Immature natural killer cell (primary cell): Measurements from ENCODE around the gene IL22RA1. TPM values are rescaled to one million over a fixed set of nuclear protein-coding genes. Genes with fewer than 3 reads are reported as not detected.

ENCODE experiments used
- DNase-seq, 3 donors: peaks; one replicate each; pipeline ENCODE4 v3.0.0; 2022; ENCODE audit warnings: mixed read lengths in 1 of 3
- H3K27ac Mint-ChIP-seq, 6 donors: one replicate each; pipeline ENCODE4 v1.8.0; 2020; ENCODE audit warnings: mixed read lengths in 6 of 6, mild to moderate bottlenecking in 5 of 6, inconsistent platforms in 4 of 6, moderate library complexity in 3 of 6
- H3K27me3 Mint-ChIP-seq, 3 donors: one replicate each; pipeline ENCODE4 v1.8.0; 2020 to 2021; ENCODE audit warnings: low read depth in 3 of 3, mild to moderate bottlenecking in 3 of 3, mixed read lengths in 3 of 3, moderate library complexity in 3 of 3, inconsistent platforms in 1 of 3
- H3K36me3 Mint-ChIP-seq, 3 donors: one replicate each; pipeline ENCODE4 v1.8.0; 2020; ENCODE audit warnings: mixed read lengths in 3 of 3, inconsistent platforms in 2 of 3, mild to moderate bottlenecking in 2 of 3
- H3K4me1 Mint-ChIP-seq, 2 donors: one replicate each; pipeline ENCODE4 v1.8.0; 2020; ENCODE audit warnings: inconsistent platforms in 2 of 2, mild to moderate bottlenecking in 2 of 2, mixed read lengths in 2 of 2, moderate library complexity in 1 of 2
- H3K4me3 Mint-ChIP-seq, 5 donors: one replicate each; pipeline ENCODE4 v1.8.0; 2020; ENCODE audit warnings: mild to moderate bottlenecking in 5 of 5, mixed read lengths in 5 of 5, inconsistent platforms in 3 of 5, moderate library complexity in 3 of 5
- H3K9me3 Mint-ChIP-seq, 6 donors: one replicate each; pipeline ENCODE4 v1.8.0; 2020; ENCODE audit warnings: mild to moderate bottlenecking in 6 of 6, mixed read lengths in 6 of 6, inconsistent platforms in 4 of 6, moderate library complexity in 3 of 6
- polyA plus RNA-seq, 3 donors: library from polyadenylated mRNA; unstranded; fragments of 300-500 nt; fragmentation: Illumina TruSeq; gene quantifications; one replicate each; pipeline ENCODE4 v1.2.3, GENCODE V29; 2021

The IL22RA1 gene
- polyA plus RNA-seq, 3 donors from 2014 or later, result not detected

- DNase-seq, result no peak
- Mint-ChIP-seq H3K9me3 (peaks cover 0 to 3% (median under 1%) of the 10 kb centered on the region in 6 donors), H3K27ac (no peak overlapping the region), H3K4me3 (no peak overlapping the region), H3K36me3 (no peaks in the 10 kb centered on the region), H3K27me3 (peaks cover 0 to 2% (median 0%) of the 10 kb centered on the region in 3 donors), H3K4me1 (no peaks in the 10 kb centered on the region)
Observed at GRCh38 chr1:24124980-24125379, 18.0 kb downstream of the IL22RA1 start.

GRCh38 chr1:24123611-24124010, 19.3 kb downstream of the IL22RA1 start:
- Mint-ChIP-seq H3K4me1 (no peaks in the 10 kb centered on the region), H3K27me3 (peaks cover 0 to 2% (median 0%) of the 10 kb centered on the region in 3 donors), H3K4me3 (no peak overlapping the region), H3K27ac (no peak overlapping the region), H3K36me3 (no peaks in the 10 kb centered on the region), H3K9me3 (no peaks in the 10 kb centered on the region)
- DNase-seq, result no peak

- no peaks in the 10 kb centered on the region for H3K4me1 Mint-ChIP-seq
- H3K27me3 Mint-ChIP-seq, result peaks cover 0 to 2% (median 0%) of the 10 kb centered on the region in 3 donors
- no peaks in the 10 kb centered on the region for H3K9me3 Mint-ChIP-seq
- H3K36me3 Mint-ChIP-seq, result no peaks in the 10 kb centered on the region
- no peak overlapping the region for H3K27ac Mint-ChIP-seq
- no peak overlapping the region for H3K4me3 Mint-ChIP-seq
- DNase-seq, result no peak
Observed at GRCh38 chr1:24122776-24123175, 20.2 kb downstream of the IL22RA1 start.

DNA sequence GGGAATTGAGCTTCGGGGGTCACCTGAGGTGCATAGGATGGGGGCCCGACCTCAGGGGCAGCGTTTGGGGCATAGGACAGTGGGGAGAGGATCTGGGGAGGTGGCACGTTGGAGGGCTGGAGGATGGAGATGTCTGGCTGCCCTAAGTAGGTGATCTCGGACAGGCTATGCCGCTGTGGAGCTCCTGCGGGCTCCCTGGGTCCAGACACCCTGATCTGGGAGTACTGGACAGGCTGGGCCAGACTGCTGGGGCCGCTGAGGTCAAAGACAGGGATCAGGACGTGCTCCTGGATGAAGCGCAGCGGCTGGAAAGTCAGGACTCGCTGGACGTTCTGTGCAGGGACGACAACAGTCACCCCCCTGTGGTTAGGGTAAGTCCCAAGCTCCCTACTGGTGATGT, 21.5 kb downstream of the IL22RA1 start:
- Mint-ChIP-seq H3K27me3 (peaks cover 0 to 4% (median 0%) of the 10 kb centered on the region in 3 donors), H3K9me3 (no peaks in the 10 kb centered on the region), H3K36me3 (no peaks in the 10 kb centered on the region), H3K27ac (no peak overlapping the region), H3K4me3 (no peak overlapping the region), H3K4me1 (no peaks in the 10 kb centered on the region)
- DNase-seq, result no peak

DNA sequence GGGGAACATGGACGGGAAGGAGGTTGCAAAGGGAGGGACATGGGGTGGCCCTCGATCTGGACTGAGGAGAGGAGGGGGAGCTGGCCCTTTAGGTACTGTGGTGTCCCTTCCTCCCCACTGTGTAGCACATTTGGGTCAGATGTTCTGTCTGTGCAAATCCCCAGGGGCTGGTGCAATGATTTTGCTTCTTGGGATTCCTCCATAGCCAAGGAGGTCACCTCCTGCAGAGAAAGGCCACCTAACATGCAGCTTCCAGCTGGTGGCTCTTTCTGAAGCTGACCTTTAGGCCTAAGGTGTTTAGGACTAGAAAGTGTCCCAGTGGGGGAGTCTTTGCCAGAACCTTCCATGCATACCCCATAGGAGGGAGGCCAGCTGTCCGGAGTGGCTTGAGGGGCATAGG, 22.0 kb downstream of the IL22RA1 start:
- no peak for DNase-seq
- Mint-ChIP-seq H3K4me1 (no peaks in the 10 kb centered on the region), H3K27me3 (peaks cover 0 to 4% (median 0%) of the 10 kb centered on the region in 3 donors), H3K9me3 (no peaks in the 10 kb centered on the region), H3K36me3 (no peaks in the 10 kb centered on the region), H3K4me3 (no peak overlapping the region), H3K27ac (no peak overlapping the region)

GRCh38 chr1:24119859-24120756, 22.8 kb downstream of the IL22RA1 start:
- Mint-ChIP-seq H3K4me1 (no peaks in the 10 kb centered on the region), H3K36me3 (no peaks in the 10 kb centered on the region), H3K27ac (no peak overlapping the region), H3K4me3 (no peak overlapping the region), H3K9me3 (no peaks in the 10 kb centered on the region), H3K27me3 (peaks cover 0 to 4% (median 3%) of the 10 kb centered on the region in 3 donors)
- DNase-seq, result no peak

GRCh38 chr1:24119489-24119858, 23.5 kb downstream of the IL22RA1 start:
- H3K4me3 Mint-ChIP-seq, result no peak overlapping the region
- no peaks in the 10 kb centered on the region for H3K4me1 Mint-ChIP-seq
- H3K27ac Mint-ChIP-seq, result no peak overlapping the region
- no peaks in the 10 kb centered on the region for H3K9me3 Mint-ChIP-seq
- no peak for DNase-seq
- no peaks in the 10 kb centered on the region for H3K36me3 Mint-ChIP-seq
- peaks cover 0 to 4% (median 3%) of the 10 kb centered on the region in 3 donors for H3K27me3 Mint-ChIP-seq

DNA sequence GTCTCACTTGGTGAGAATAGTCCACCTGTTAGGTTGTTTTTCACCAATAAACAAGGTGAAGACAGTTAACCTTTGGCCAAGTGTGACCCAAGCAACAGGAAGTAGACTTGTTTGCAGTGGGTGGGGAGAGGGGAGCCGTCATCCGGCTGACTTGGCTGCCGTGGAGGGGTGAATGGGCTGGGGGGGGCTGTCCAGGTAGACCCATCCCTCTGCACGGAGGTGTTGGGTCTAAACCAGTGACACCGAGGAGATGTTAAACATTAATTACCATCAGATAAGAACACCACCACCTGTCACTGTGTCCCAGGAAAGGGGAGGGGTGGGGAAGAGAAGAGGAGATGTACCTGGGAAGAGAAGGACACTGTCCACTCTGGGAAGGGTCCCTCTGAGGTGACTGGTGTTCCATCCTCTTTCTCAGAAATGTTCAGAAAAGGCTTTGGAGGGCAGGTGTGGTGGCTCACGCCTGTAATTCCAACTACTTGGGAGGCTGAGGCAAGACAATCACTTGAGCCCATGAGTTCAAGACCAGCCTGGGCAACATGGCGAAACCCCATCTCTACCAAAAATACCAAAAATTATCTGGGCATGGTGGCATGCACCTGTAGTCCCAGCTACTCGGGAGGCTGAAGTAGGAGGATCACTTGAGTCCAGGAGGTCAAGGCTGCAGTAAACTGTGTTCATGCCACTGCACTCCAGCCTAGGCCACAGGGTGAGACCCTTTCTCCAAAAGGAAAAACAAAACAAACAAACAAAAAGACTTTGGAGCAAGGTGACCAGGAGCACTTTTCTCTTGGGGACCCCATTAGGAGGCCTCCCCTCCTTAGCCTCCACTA, 24.3 kb downstream of the IL22RA1 start:
- Mint-ChIP-seq H3K4me1 (no peaks in the 10 kb centered on the region), H3K9me3 (no peaks in the 10 kb centered on the region), H3K27me3 (peaks cover 0 to 3% (median 2%) of the 10 kb centered on the region in 3 donors), H3K36me3 (no peaks in the 10 kb centered on the region), H3K4me3 (no peak overlapping the region), H3K27ac (no peak overlapping the region)
- no peak for DNase-seq

DNA sequence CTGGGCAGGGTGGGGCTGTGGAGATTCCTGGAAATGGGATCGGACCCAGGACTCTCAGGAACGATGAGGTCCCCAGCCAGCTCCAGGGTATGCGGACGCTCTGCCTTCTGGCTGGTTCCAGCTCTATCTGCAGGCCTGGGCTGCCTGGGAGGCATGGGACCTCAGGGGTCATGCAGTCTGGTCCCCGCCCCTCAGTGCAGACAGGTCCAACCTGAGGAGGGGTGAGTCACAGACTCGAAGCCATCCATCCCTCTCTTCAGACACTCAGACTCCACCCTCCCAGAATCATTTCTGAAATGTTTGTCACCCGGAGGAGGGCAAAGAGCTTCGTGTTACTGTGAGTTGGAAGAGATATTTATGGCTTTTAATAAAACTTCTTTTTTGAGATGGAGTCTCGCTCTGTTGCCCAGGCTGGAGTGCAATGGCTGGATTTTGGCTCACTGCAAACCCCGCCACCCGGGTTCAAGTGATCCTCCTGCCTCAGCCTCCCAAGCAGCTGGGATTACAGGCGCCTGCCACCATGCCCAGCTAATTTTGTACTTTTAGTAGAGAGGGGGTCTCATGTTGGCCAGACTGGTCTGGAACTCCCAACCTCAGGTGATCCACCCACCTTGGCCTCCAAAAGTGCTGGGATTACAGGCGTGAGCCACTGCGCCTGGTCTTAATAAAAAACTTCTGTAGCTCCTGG, 25.1 kb downstream of the IL22RA1 start:
- H3K36me3 Mint-ChIP-seq, result no peaks in the 10 kb centered on the region
- no peak overlapping the region for H3K4me3 Mint-ChIP-seq
- DNase-seq, result no peak
- H3K27me3 Mint-ChIP-seq, result peaks cover 0 to 4% (median 2%) of the 10 kb centered on the region in 3 donors
- H3K27ac Mint-ChIP-seq, result no peak overlapping the region
- H3K9me3 Mint-ChIP-seq, result no peaks in the 10 kb centered on the region
- H3K4me1 Mint-ChIP-seq, result peaks cover 0 to 3% of the 10 kb centered on the region in 2 donors

- Mint-ChIP-seq H3K36me3 (no peaks in the 10 kb centered on the region), H3K9me3 (no peaks in the 10 kb centered on the region)
- no peak for DNase-seq
Observed at GRCh38 chr1:24117132-24117531, 25.8 kb downstream of the IL22RA1 start.

GRCh38 chr1:24114753-24115152, 28.2 kb downstream of the IL22RA1 start:
- Mint-ChIP-seq H3K9me3 (no peaks in the 10 kb centered on the region), H3K4me1 (peaks cover 8 to 10% of the 10 kb centered on the region in 2 donors), H3K27ac (no peak overlapping the region), H3K36me3 (no peaks in the 10 kb centered on the region), H3K27me3 (peaks cover 0 to 8% (median 4%) of the 10 kb centered on the region in 3 donors), H3K4me3 (no peak overlapping the region)
- DNase-seq, result no peak

More at GRCh38 chr1:24117132-24117531, 25.8 kb downstream of the IL22RA1 start:
- H3K27ac Mint-ChIP-seq, result no peak overlapping the region
- peaks cover 0 to 8% (median 2%) of the 10 kb centered on the region in 3 donors for H3K27me3 Mint-ChIP-seq
- H3K4me1 Mint-ChIP-seq, result peaks cover 5 to 8% of the 10 kb centered on the region in 2 donors
- no peak overlapping the region for H3K4me3 Mint-ChIP-seq

DNA sequence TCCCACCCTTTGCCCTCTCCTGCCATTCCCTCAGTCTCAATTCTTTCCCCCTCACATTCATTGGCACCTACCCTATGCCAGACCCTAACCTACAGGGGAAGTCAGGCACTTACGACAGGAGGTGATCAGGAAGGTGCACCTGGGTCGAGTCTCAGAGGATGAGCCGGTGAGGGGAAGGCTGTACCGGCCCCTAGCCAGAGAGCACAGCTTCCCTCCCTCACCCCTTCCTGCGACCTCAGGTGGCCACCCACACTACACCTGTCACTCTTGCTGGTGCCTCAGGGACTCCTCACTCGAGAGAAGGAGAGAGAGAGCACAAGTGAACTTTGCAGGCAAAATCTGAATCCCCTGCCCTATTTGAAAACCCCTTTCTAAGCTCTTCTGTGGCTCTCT, 29.3 kb downstream of the IL22RA1 start:
- no peaks in the 10 kb centered on the region for H3K9me3 Mint-ChIP-seq

GRCh38 chr1:24111996-24112779, 30.8 kb downstream of the IL22RA1 start, which contains the start of gene MYOM3:
Gene MYOM3 (minus strand): TSS chr1:24112135. CDS start chr1:24108636, 3,499 bp downstream.
- no peaks in the 10 kb centered on the region for H3K36me3 Mint-ChIP-seq

More for the DNA sequence above, 29.3 kb downstream of the IL22RA1 start:
- no peak for DNase-seq
- no peaks in the 10 kb centered on the region for H3K36me3 Mint-ChIP-seq
- H3K27me3 Mint-ChIP-seq, result peaks cover 0 to 8% (median 5%) of the 10 kb centered on the region in 3 donors
- no peak overlapping the region for H3K27ac Mint-ChIP-seq
- H3K4me3 Mint-ChIP-seq, result no peak overlapping the region
- H3K4me1 Mint-ChIP-seq, result peaks cover 8 to 10% of the 10 kb centered on the region in 2 donors

More at GRCh38 chr1:24111996-24112779, 30.8 kb downstream of the IL22RA1 start, which contains the start of gene MYOM3:
- Mint-ChIP-seq H3K27me3 (peaks cover 0 to 8% (median 4%) of the 10 kb centered on the region in 3 donors), H3K4me1 (peaks cover 8 to 10% of the 10 kb centered on the region in 2 donors), H3K4me3 (peak within 1 kb of the TSS in 4 of 5 donors; percentile 1 to 57 (median 44)), H3K9me3 (no peaks in the 10 kb centered on the region), H3K27ac (no peak within 1 kb of the TSS)
- DNase-seq, result peak; percentile 48 to 52 (median 52)
